Kidney epithelial cell (primary cell): Measurements from ENCODE around the gene PLCG2. TPM values are rescaled to one million over a fixed set of nuclear protein-coding genes. Genes with fewer than 3 reads are reported as not detected.
"Not testable (repeated sequence)": the region's sequence is repeated elsewhere in the genome, so short reads cannot be mapped to it uniquely, and the experiment has no call there.

Experiments used
- DNase-seq: peaks from one replicate; pipeline ENCODE4 v3.0.0-alpha.2; 2010; ENCODE audit warnings: low read depth
- H3K27me3 ChIP-seq: 2 replicates; pipeline ENCODE4 v1.6.0; 2011; ENCODE audit warnings: low read length; ENCODE audit not compliant: control insufficient read depth, insufficient read depth
- H3K36me3 ChIP-seq: 2 replicates; pipeline ENCODE4 v1.5.1; 2011; ENCODE audit warnings: low read length; ENCODE audit not compliant: control insufficient read depth, insufficient read depth
- H3K4me3 ChIP-seq: 2 replicates; pipeline ENCODE4 v1.5.1; 2011; ENCODE audit warnings: low read depth, mild to moderate bottlenecking, control low read depth, low read length
- total RNA-seq: library from RNA; depleted of rRNA; stranded (reverse); fragments of >200 nt; gene quantifications from 2 replicates; pipeline ENCODE4 v1.2.3, GENCODE V29; 2015
- TF ChIP-seq, protein P1 (sequence below): IDR thresholded peaks from 2 replicates; pipeline ENCODE4 v1.5.1; 2011; ENCODE audit warnings: mild to moderate bottlenecking, moderate library complexity, low read length, control low read depth, inconsistent platforms; ENCODE audit not compliant: insufficient read depth, poor library complexity, severe bottlenecking

Gene PLCG2
- total RNA-seq, 1 donor from 2014 or later = 17.3 TPM

GRCh38 chr16:81740169-81740568 lies 38.9 kb upstream of the PLCG2 start:
- Histone ChIP-seq H3K36me3 (no peaks in the 10 kb centered on the region), H3K27me3 (no peaks in the 10 kb centered on the region), H3K4me3 (no peak overlapping the region)
- TF ChIP-seq, protein P1, sequence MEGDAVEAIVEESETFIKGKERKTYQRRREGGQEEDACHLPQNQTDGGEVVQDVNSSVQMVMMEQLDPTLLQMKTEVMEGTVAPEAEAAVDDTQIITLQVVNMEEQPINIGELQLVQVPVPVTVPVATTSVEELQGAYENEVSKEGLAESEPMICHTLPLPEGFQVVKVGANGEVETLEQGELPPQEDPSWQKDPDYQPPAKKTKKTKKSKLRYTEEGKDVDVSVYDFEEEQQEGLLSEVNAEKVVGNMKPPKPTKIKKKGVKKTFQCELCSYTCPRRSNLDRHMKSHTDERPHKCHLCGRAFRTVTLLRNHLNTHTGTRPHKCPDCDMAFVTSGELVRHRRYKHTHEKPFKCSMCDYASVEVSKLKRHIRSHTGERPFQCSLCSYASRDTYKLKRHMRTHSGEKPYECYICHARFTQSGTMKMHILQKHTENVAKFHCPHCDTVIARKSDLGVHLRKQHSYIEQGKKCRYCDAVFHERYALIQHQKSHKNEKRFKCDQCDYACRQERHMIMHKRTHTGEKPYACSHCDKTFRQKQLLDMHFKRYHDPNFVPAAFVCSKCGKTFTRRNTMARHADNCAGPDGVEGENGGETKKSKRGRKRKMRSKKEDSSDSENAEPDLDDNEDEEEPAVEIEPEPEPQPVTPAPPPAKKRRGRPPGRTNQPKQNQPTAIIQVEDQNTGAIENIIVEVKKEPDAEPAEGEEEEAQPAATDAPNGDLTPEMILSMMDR = no peak
- no peak for DNase-seq

DNA sequence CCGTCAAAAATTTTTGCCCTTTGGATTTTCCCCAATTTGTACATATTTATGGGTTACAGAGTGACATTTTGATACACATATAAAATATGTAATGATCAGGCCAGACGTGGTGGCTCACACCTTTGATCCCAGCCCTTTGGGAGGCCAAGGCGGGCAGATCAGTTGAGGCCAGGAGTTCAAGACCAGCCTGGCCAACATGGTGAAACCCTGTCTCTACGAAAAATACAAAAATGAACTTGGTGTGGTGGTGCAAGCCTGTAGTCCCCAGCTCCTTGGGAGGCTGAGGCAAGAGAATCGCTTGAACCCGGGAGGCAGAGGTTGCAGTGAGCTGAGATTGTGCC lies 37.7 kb upstream of the PLCG2 start:
- not testable (repeated sequence) for DNase-seq, H3K36me3 ChIP-seq, H3K27me3 ChIP-seq, H3K4me3 ChIP-seq

DNA sequence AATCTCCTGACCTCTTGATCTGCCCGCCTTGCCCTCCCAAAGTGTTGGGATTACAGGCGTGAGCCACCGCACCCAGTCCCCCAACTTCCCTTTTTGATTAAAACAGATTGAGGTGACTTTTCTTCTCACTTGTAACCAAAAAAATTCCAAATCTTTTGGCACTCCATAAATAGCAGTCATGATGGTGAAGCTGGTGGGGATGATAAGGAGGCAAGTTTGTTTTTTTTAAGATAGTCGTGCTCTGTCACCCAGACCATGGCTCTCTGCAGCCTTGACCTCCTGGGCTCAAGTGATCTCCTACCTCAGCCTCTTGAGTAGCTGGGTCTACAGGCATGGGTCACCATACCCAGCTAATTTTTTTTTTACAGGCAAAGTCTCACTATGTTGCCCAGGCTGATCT lies 34.7 kb upstream of the PLCG2 start:
- H3K27me3 ChIP-seq = no peaks in the 10 kb centered on the region
- no peaks in the 10 kb centered on the region for H3K36me3 ChIP-seq
- TF ChIP-seq, protein P1 = no peak

GRCh38 chr16:81744911-81745310 lies 34.2 kb upstream of the PLCG2 start:
- Histone ChIP-seq H3K36me3 (no peaks in the 10 kb centered on the region), H3K4me3 (no peak overlapping the region), H3K27me3 (no peaks in the 10 kb centered on the region)
- no peak for DNase-seq
- TF ChIP-seq, protein P1 = no peak

More for the DNA sequence above, 34.7 kb upstream of the PLCG2 start:
- H3K4me3 ChIP-seq = no peak overlapping the region
- DNase-seq = no peak

- no peak for DNase-seq
- TF ChIP-seq, protein P1 = no peak
Measured at GRCh38 chr16:81745704-81746558, 33.2 kb upstream of the PLCG2 start.

DNA sequence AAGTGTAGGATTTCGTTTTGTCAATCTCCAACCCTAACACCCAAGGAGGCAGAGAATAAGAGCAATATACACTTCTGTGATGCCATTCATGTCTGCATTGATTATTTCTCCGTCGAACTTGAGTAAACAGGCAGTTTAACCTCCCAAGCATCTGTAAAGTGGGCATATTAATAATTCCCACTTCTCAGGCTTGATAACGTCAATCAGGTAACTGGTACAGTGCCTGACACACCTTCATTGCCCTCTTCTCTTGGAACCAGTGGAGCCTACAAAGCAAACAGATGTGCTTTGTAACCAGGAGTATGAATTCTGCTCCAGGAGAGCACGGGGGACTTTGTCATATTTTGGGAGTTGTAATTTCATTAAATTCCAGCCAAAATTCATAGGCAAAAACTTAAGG lies 32.5 kb upstream of the PLCG2 start:
- H3K36me3 ChIP-seq = no peaks in the 10 kb centered on the region
- TF ChIP-seq, protein P1 = no peak
- no peak for DNase-seq
- H3K4me3 ChIP-seq = peak overlapping the region; percentile 15
- H3K27me3 ChIP-seq = no peaks in the 10 kb centered on the region

More at GRCh38 chr16:81745704-81746558, 33.2 kb upstream of the PLCG2 start:
- no peaks in the 10 kb centered on the region for H3K36me3 ChIP-seq
- no peaks in the 10 kb centered on the region for H3K27me3 ChIP-seq
- peak overlapping the region; percentile 15 for H3K4me3 ChIP-seq
